ENCODE measurements around the gene PPOX.

Gene PPOX

GRCh38 chr1:161201836-161202712 lies 35.8 kb downstream of the PPOX start, which contains the start of gene NDUFS2:
NDUFS2 (plus strand) TSS chr1:161202367; CDS start chr1:161202386, 19 bp downstream.
- peak within 1 kb of the TSS; percentile 75 to 85 for H2BK12ac ChIP-seq (ENCODE audit: low read length in 2 of 2)
- peak within 1 kb of the TSS; percentile 78 for H3K27ac ChIP-seq (ENCODE audit: low read length, poor library complexity, severe bottlenecking)
- DNase-seq, result peak; percentile 99
- H3K4me1 ChIP-seq (ENCODE audit: control insufficient read depth, insufficient read depth, low read depth, low read length), result peaks cover 17% of the 10 kb centered on the region
- peak within 1 kb of the TSS; percentile 79 to 91 for H3K4me3 ChIP-seq (ENCODE audit: insufficient read depth in 1 of 2, low read depth in 1 of 2, low read length in 2 of 2)
- H2BK15ac ChIP-seq (ENCODE audit: low read depth, poor library complexity, severe bottlenecking), result peak within 1 kb of the TSS; percentile 88
- 3% methylated on average over 49 of the region's 53 CpGs for WGBS
- H3K36me3 ChIP-seq (ENCODE audit: control insufficient read depth in 1 of 2, insufficient read depth in 2 of 2, low read depth in 1 of 2, low read length in 2 of 2), result peaks cover 10 to 27% of the 10 kb centered on the region in 2 experiments
- H3K4me2 ChIP-seq (ENCODE audit: low read length, poor library complexity, severe bottlenecking), result peak within 1 kb of the TSS; percentile 57
- no peaks in the 10 kb centered on the region for H3K27me3 ChIP-seq (ENCODE audit: control insufficient read depth in 1 of 2, insufficient read depth in 1 of 2, low read length in 2 of 2)
- peak within 1 kb of the TSS; percentile 66 for H2AK5ac ChIP-seq (ENCODE audit: low read length, severe bottlenecking)
- H3K79me1 ChIP-seq (replicated peaks; ENCODE audit: low read length, poor library complexity, severe bottlenecking), result peaks cover 12% of the 10 kb centered on the region
- H3K9me3 ChIP-seq (ENCODE audit: control insufficient read depth, low read length), result no peaks in the 10 kb centered on the region
- H3K4ac ChIP-seq (ENCODE audit: low read depth in 1 of 2, low read length in 2 of 2), result peak within 1 kb of the TSS; percentile 94 to 99
- peak within 1 kb of the TSS; percentile 94 for H4K91ac ChIP-seq (ENCODE audit: low read length)
- H3K9ac ChIP-seq (ENCODE audit: low read length), result peak within 1 kb of the TSS; percentile 95
- peak within 1 kb of the TSS in 1 of 2 experiments; percentile 87 for H3K14ac ChIP-seq (ENCODE audit: low read length in 2 of 2)
- H4K8ac ChIP-seq (ENCODE audit: low read length), result peak within 1 kb of the TSS; percentile 99
- no peak within 1 kb of the TSS for H2BK5ac ChIP-seq (ENCODE audit: low read depth, low read length, poor library complexity, severe bottlenecking)
- peak within 1 kb of the TSS; percentile 93 to 99 for H3K18ac ChIP-seq (ENCODE audit: low read depth in 1 of 2, low read length in 2 of 2)
- peak within 1 kb of the TSS; percentile 95 for H2BK120ac ChIP-seq (ENCODE audit: low read depth, low read length)
- peak within 1 kb of the TSS; percentile 97 for H2AFZ ChIP-seq (ENCODE audit: low read depth, low read length)
- H3K23ac ChIP-seq (ENCODE audit: low read length in 2 of 2), result peak within 1 kb of the TSS; percentile 10 to 43

GRCh38 chr1:161206411-161207140 lies 40.4 kb downstream of the PPOX start:
- no peak overlapping the region for H3K4me2 ChIP-seq (ENCODE audit: low read length, poor library complexity, severe bottlenecking)
- H2BK120ac ChIP-seq (ENCODE audit: low read depth, low read length), result no peak overlapping the region
- H3K79me1 ChIP-seq (replicated peaks; ENCODE audit: low read length, poor library complexity, severe bottlenecking), result peaks cover 26% of the 10 kb centered on the region
- peak overlapping the region; percentile 42 for H3K9ac ChIP-seq (ENCODE audit: low read length)
- no peak overlapping the region for H4K91ac ChIP-seq (ENCODE audit: low read length)
- peaks cover 9% of the 10 kb centered on the region for H3K4me1 ChIP-seq (ENCODE audit: control insufficient read depth, insufficient read depth, low read depth, low read length)
- peak; percentile 84 for DNase-seq
- WGBS, result 77% methylated on average over 12 of the region's 12 CpGs
- no peak overlapping the region for H3K23ac ChIP-seq (ENCODE audit: low read length in 2 of 2)
- no peak overlapping the region for H2BK5ac ChIP-seq (ENCODE audit: low read depth, low read length, poor library complexity, severe bottlenecking)
- H2BK12ac ChIP-seq (ENCODE audit: low read length in 2 of 2), result no peak overlapping the region
- H2AK5ac ChIP-seq (ENCODE audit: low read length, severe bottlenecking), result no peak overlapping the region
- H3K9me3 ChIP-seq (ENCODE audit: control insufficient read depth, low read length), result no peaks in the 10 kb centered on the region
- H4K8ac ChIP-seq (ENCODE audit: low read length), result no peak overlapping the region
- no peaks in the 10 kb centered on the region for H3K27me3 ChIP-seq (ENCODE audit: control insufficient read depth in 1 of 2, insufficient read depth in 1 of 2, low read length in 2 of 2)
- H3K27ac ChIP-seq (ENCODE audit: low read length, poor library complexity, severe bottlenecking), result no peak overlapping the region
- H3K36me3 ChIP-seq (ENCODE audit: control insufficient read depth in 1 of 2, insufficient read depth in 2 of 2, low read depth in 1 of 2, low read length in 2 of 2), result peaks cover 34 to 61% of the 10 kb centered on the region in 2 experiments
- no peak overlapping the region for H3K14ac ChIP-seq (ENCODE audit: low read length in 2 of 2)
- no peak overlapping the region for H3K4me3 ChIP-seq (ENCODE audit: insufficient read depth in 1 of 2, low read depth in 1 of 2, low read length in 2 of 2)
- H2AFZ ChIP-seq (ENCODE audit: low read depth, low read length), result no peak overlapping the region
- no peak overlapping the region for H3K4ac ChIP-seq (ENCODE audit: low read depth in 1 of 2, low read length in 2 of 2)
- H3K18ac ChIP-seq (ENCODE audit: low read depth in 1 of 2, low read length in 2 of 2), result no peak overlapping the region
- H2BK15ac ChIP-seq (ENCODE audit: low read depth, poor library complexity, severe bottlenecking), result no peak overlapping the region

- Histone ChIP-seq H4K91ac (ENCODE audit: low read length) (no peak overlapping the region), H2AFZ (ENCODE audit: low read depth, low read length) (no peak overlapping the region)
- WGBS, result 71% methylated on average over 8 of the region's 8 CpGs
Observed at GRCh38 chr1:161207173-161207572, 40.9 kb downstream of the PPOX start.

More at GRCh38 chr1:161207173-161207572, 40.9 kb downstream of the PPOX start:
- H2BK120ac ChIP-seq (ENCODE audit: low read depth, low read length), result no peak overlapping the region
- H3K36me3 ChIP-seq (ENCODE audit: control insufficient read depth in 1 of 2, insufficient read depth in 2 of 2, low read depth in 1 of 2, low read length in 2 of 2), result peaks cover 39 to 67% of the 10 kb centered on the region in 2 experiments
- H3K9me3 ChIP-seq (ENCODE audit: control insufficient read depth, low read length), result no peaks in the 10 kb centered on the region
- no peak overlapping the region for H2BK12ac ChIP-seq (ENCODE audit: low read length in 2 of 2)
- no peak overlapping the region for H3K18ac ChIP-seq (ENCODE audit: low read depth in 1 of 2, low read length in 2 of 2)
- no peak overlapping the region for H2AK5ac ChIP-seq (ENCODE audit: low read length, severe bottlenecking)
- H3K79me1 ChIP-seq (replicated peaks; ENCODE audit: low read length, poor library complexity, severe bottlenecking), result peaks cover 27% of the 10 kb centered on the region
- no peak overlapping the region for H3K4me3 ChIP-seq (ENCODE audit: insufficient read depth in 1 of 2, low read depth in 1 of 2, low read length in 2 of 2)
- H3K23ac ChIP-seq (ENCODE audit: low read length in 2 of 2), result no peak overlapping the region
- no peak overlapping the region for H2BK15ac ChIP-seq (ENCODE audit: low read depth, poor library complexity, severe bottlenecking)
- no peak overlapping the region for H2BK5ac ChIP-seq (ENCODE audit: low read depth, low read length, poor library complexity, severe bottlenecking)
- H3K27ac ChIP-seq (ENCODE audit: low read length, poor library complexity, severe bottlenecking), result no peak overlapping the region
- H4K8ac ChIP-seq (ENCODE audit: low read length), result no peak overlapping the region
- DNase-seq, result peak; percentile 93
- H3K9ac ChIP-seq (ENCODE audit: low read length), result peak overlapping the region; percentile 42
- no peaks in the 10 kb centered on the region for H3K27me3 ChIP-seq (ENCODE audit: control insufficient read depth in 1 of 2, insufficient read depth in 1 of 2, low read length in 2 of 2)
- no peak overlapping the region for H3K14ac ChIP-seq (ENCODE audit: low read length in 2 of 2)
- H3K4me1 ChIP-seq (ENCODE audit: control insufficient read depth, insufficient read depth, low read depth, low read length), result peaks cover 7% of the 10 kb centered on the region
- no peak overlapping the region for H3K4ac ChIP-seq (ENCODE audit: low read depth in 1 of 2, low read length in 2 of 2)
- H3K4me2 ChIP-seq (ENCODE audit: low read length, poor library complexity, severe bottlenecking), result no peak overlapping the region
